HCT116 (cell line): ENCODE measurements around the gene SLC15A3. TPM values are rescaled to one million over a fixed set of nuclear protein-coding genes. Genes with fewer than 3 reads are reported as not detected.
A peak's percentile ranks its signal among the peaks of the same experiment; 100 is the strongest.

ENCODE experiments used
- ATAC-seq: fragments of 200-7000 bp; cut with Tn5 transposase; 2 replicates; pipeline ENCODE4 v1.9.1; 2020; ENCODE audit warnings: mild to moderate bottlenecking, moderate library complexity
- BruUV-seq: library from RNA; stranded (reverse); fragments of 400-500 nt; replicated peaks from 2 replicates; lab custom pipeline; 2021; lab: Mats Ljungman, UMichigan
- CTCF ChIA-PET: fragments of 300-600 bp; sonication (Branson Sonifier 250); formaldehyde crosslinking; loops from one replicate; lab custom pipeline; 2021; ENCODE audit warnings: antibody characterized with exemption; lab: Charles Lee
- POLR2A ChIA-PET: fragments of 300-600, 350-600 bp; sonication (Branson Sonifier 250); formaldehyde crosslinking; loops from one replicate; lab custom pipeline; 2021; ENCODE audit warnings: antibody characterized with exemption; lab: Charles Lee
- RAD21 ChIA-PET, 2 experiments: fragments of 300-600 bp; sonication (Branson Sonifier 250); formaldehyde crosslinking; loops; one replicate each; lab custom pipeline; 2023; ENCODE audit warnings: low total read pairs in 2 of 2; ENCODE audit not compliant: uncharacterized antibody in 2 of 2, unreplicated experiment in 2 of 2, low non-redundant PET in 1 of 2; lab: Charles Lee
- DNase-seq: peaks from one replicate; pipeline ENCODE4 v3.0.0-alpha.2; 2010; ENCODE audit warnings: low read depth, low spot score
- H2AFZ ChIP-seq: fragments of 200-600 bp; shearing (Covaris generic), sonication (generic); 2 replicates; pipeline ENCODE4 v1.6.1; 2017; ENCODE audit warnings: low read depth, mixed run types, mixed read lengths, antibody characterized with exemption, low read length; ENCODE audit not compliant: poor library complexity, severe bottlenecking
- H3K27ac ChIP-seq: 2 replicates; pipeline ENCODE4 v1.5.1; 2012; ENCODE audit warnings: low read depth, low read length
- H3K27me3 ChIP-seq: fragments of 200-600 bp; sonication (generic); 2 replicates; pipeline ENCODE4 v1.6.1; 2016; ENCODE audit warnings: mixed run types, low read length, mixed read lengths; ENCODE audit not compliant: insufficient read depth
- H3K36me3 ChIP-seq, 2 experiments: fragments of 200-500 bp in 1 of 2; fragments of 200-600 bp in 1 of 2; sonication (Bioruptor generic) in 1 of 2; sonication (generic) in 1 of 2; 2 replicates each; pipeline versions ENCODE4 v1.5.1 to v1.6.1; 2014 to 2016; ENCODE audit warnings: low read length in 2 of 2, inconsistent platforms in 1 of 2, mixed read lengths in 1 of 2, mixed run types in 1 of 2; ENCODE audit not compliant: insufficient read depth in 2 of 2, control insufficient read depth in 1 of 2
- H3K4me1 ChIP-seq, 2 experiments: fragments of 200-600 bp in 1 of 2; sonication (generic) in 1 of 2; 2 replicates each; pipeline versions ENCODE4 v1.5.1 to v1.6.1; 2012 to 2017; ENCODE audit warnings: low read length in 2 of 2, inconsistent platforms in 1 of 2, mild to moderate bottlenecking in 1 of 2, mixed read lengths in 1 of 2, mixed run types in 1 of 2, moderate library complexity in 1 of 2; ENCODE audit not compliant: insufficient read depth in 2 of 2, control insufficient read depth in 1 of 2
- H3K4me2 ChIP-seq: fragments of 200-600 bp; sonication (generic); 2 replicates; pipeline ENCODE4 v1.6.1; 2017; ENCODE audit warnings: mixed run types, low read length, mixed read lengths
- H3K4me3 ChIP-seq, 2 experiments: fragments of 200-600 bp in 1 of 2; sonication (generic) in 1 of 2; replicated peaks in 1 of 2; 2 replicates each; pipeline ENCODE4 v1.5.1; 2011 to 2016; ENCODE audit warnings: low read length in 2 of 2, control low read depth in 1 of 2, low read depth in 1 of 2, mild to moderate bottlenecking in 1 of 2, mixed read lengths in 1 of 2, mixed run types in 1 of 2
- H3K79me2 ChIP-seq: fragments of 200-600 bp; sonication (generic); 2 replicates; pipeline ENCODE4 v1.6.1; 2017; ENCODE audit warnings: mild to moderate bottlenecking, mixed run types, low read length, moderate library complexity, mixed read lengths; ENCODE audit not compliant: insufficient read depth
- H3K9ac ChIP-seq: fragments of 200-600 bp; sonication (generic); 2 replicates; pipeline ENCODE4 v1.6.1; 2016; ENCODE audit warnings: low read length, mixed read lengths
- H3K9me2 ChIP-seq: fragments of 200-600 bp; sonication (generic), shearing (Covaris generic); 2 replicates; pipeline ENCODE4 v1.6.1; 2017; ENCODE audit warnings: mixed run types, mild to moderate bottlenecking, moderate library complexity; ENCODE audit not compliant: insufficient read depth
- H3K9me3 ChIP-seq, 2 experiments: fragments of 200-500 bp in 1 of 2; fragments of 200-600 bp in 1 of 2; sonication (Bioruptor generic) in 1 of 2; sonication (generic) in 1 of 2; 2 replicates each; pipeline ENCODE4 v1.6.1; 2014 to 2017; ENCODE audit warnings: low read length in 2 of 2, mixed read lengths in 2 of 2, inconsistent platforms in 1 of 2, low read depth in 1 of 2, mild to moderate bottlenecking in 1 of 2, mixed run types in 1 of 2, moderate library complexity in 1 of 2; ENCODE audit not compliant: control insufficient read depth in 1 of 2, insufficient read depth in 1 of 2
- H4K20me1 ChIP-seq: fragments of 200-600 bp; sonication (generic), shearing (Covaris generic); 2 replicates; pipeline ENCODE4 v1.6.1; 2017; ENCODE audit warnings: mixed run types, mild to moderate bottlenecking, moderate library complexity; ENCODE audit not compliant: insufficient read depth
- CTCF ChIP-seq, 3 experiments: fragments of 200-600 bp in 1 of 3; sonication (generic) in 1 of 3; IDR thresholded peaks in 2 of 3; conservative IDR thresholded peaks in 1 of 3; 2 replicates each; pipeline ENCODE4 v1.5.1; 2012 to 2017; ENCODE audit warnings: low read depth in 2 of 3, low read length in 2 of 3, antibody characterized with exemption in 1 of 3, borderline replicate concordance in 1 of 3, control low read depth in 1 of 3, mild to moderate bottlenecking in 1 of 3, mixed read lengths in 1 of 3, mixed run types in 1 of 3, moderate library complexity in 1 of 3; ENCODE audit not compliant: insufficient read depth in 1 of 3
- EZH2 ChIP-seq: fragments of 200-600 bp; sonication (generic); IDR thresholded peaks from 2 replicates; pipeline ENCODE4 v1.6.1; 2017; ENCODE audit warnings: antibody characterized with exemption, mixed run types
- FOSL1 ChIP-seq: IDR thresholded peaks from 2 replicates; pipeline ENCODE4 v1.6.1; 2012; ENCODE audit warnings: low read depth
- RAD21 ChIP-seq: IDR thresholded peaks from 2 replicates; pipeline ENCODE4 v1.6.1; 2012; ENCODE audit warnings: low read depth, mild to moderate bottlenecking
- REST ChIP-seq: IDR thresholded peaks from 2 replicates; pipeline ENCODE4 v1.6.1; 2012; ENCODE audit warnings: low read depth
- YY1 ChIP-seq: IDR thresholded peaks from 2 replicates; pipeline ENCODE4 v1.6.1; 2011; ENCODE audit warnings: low read length, low read depth, moderate library complexity, mild to moderate bottlenecking; ENCODE audit not compliant: insufficient replicate concordance; ENCODE audit errors: extremely low read depth
- intact Hi-C: fragments of 100-400 bp; cut with micrococcal nuclease; formaldehyde crosslinking; loops from 2 replicates; pipeline ENCODE4 v1.10.0; 2022
- total RNA-seq: library from RNA; stranded (reverse); gene quantifications from one replicate; pipeline ENCODE4 v1.2.1, GENCODE V29; 2021; ENCODE audit not compliant: unreplicated experiment
- TF ChIP-seq, protein P1 (sequence below): IDR thresholded peaks from 2 replicates; pipeline ENCODE4 v1.6.1; 2012

The SLC15A3 gene
- total RNA-seq, 1 experiment from 2014 or later: not detected

DNA sequence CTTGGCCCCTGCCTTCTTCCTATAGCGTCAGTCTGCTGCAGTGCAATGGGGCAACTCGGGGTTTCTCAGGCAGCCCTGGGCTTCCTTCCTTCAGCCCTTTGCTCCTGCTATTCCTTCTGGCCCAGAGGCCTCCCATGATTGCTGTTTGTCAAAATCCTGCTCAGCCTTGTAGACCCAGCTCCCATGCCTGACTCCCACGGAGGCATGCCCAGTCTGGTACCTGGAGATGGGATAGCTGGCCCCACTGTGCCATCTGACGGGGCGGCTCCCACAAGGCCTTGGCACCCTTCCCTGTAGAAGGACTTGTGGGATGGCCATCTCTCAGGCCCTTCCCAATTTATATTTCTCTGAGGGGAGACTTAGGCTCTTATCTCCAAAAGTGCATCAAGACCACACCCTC is 18.9 kb upstream of the SLC15A3 start:
- Histone ChIP-seq H3K4me2 (no peak overlapping the region), H3K9ac (no peak overlapping the region), H3K9me2 (no peaks in the 10 kb centered on the region), H3K4me1 (no peaks in the 10 kb centered on the region), H3K27ac (no peak overlapping the region), H3K36me3 (no peaks in the 10 kb centered on the region), H3K9me3 (no peaks in the 10 kb centered on the region; a peak in 2 of 4 replicates), H4K20me1 (no peaks in the 10 kb centered on the region), H3K27me3 (no peaks in the 10 kb centered on the region), H3K4me3 (no peak overlapping the region), H3K79me2 (no peaks in the 10 kb centered on the region), H2AFZ (no peak overlapping the region)
- no peak for TF ChIP-seq FOSL1
- TF ChIP-seq EZH2: no peak
- TF ChIP-seq REST: no peak
- intact Hi-C loops: loop anchor here (1.0 to 2.0 kb wide), 2 partner anchors 158 to 216 kb away; no protein-coding TSS in a partner anchor
- BruUV-seq: no TSS peak
- ATAC-seq: no peak
- CTCF ChIA-PET: interaction anchor here (1.0 to 2.5 kb wide), 6 partner anchors 11 to 216 kb away, joined by 3 to 11 read pairs (median 3); partner anchors contain the start of gene TMEM109
- RAD21 ChIA-PET: interaction anchor here in 1 of 2 experiments (0.7 kb wide), 1 partner anchor 201 kb away, joined by 3 read pairs; no protein-coding TSS in a partner anchor
- POLR2A ChIA-PET: no interaction called here
- DNase-seq: no peak

DNA sequence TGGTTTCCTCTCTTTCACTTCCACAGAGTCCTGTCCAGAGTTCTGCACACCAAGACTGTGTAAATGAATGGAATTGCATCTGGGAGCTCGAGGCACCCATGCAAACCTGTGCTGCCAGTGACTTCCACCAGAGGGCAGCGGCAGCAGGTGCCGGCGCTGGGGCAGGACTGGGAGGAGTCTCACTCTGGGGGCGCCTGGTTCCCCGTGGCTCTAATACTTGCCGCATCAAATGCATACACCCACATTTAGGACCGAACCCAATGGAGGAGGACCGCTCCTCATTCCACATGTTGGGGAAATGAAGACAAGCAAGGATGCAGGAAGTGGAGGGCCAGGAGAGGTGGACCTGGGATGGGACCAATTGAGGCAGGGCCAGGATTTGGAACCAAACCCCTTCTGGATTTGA is 18.4 kb upstream of the SLC15A3 start:
- BruUV-seq: no TSS peak
- TF ChIP-seq, protein P1, sequence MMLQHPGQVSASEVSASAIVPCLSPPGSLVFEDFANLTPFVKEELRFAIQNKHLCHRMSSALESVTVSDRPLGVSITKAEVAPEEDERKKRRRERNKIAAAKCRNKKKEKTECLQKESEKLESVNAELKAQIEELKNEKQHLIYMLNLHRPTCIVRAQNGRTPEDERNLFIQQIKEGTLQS: no peak
- TF ChIP-seq RAD21: peak; percentile 80
- no peak for TF ChIP-seq YY1
- TF ChIP-seq CTCF (IDR thresholded peaks at IDR 0.05 in 2 of 3, conservative IDR thresholded peaks at IDR 0.05 in 1 of 3; ENCODE audit: borderline replicate concordance in 1 of 3, insufficient read depth in 1 of 3, low read depth in 2 of 3, low read length in 2 of 3): peak; percentile 83 to 93 (median 87); a peak in 5 of 6 replicates
- no peak overlapping the region for H3K27ac ChIP-seq

More for the DNA sequence above, 18.4 kb upstream of the SLC15A3 start:
- Histone ChIP-seq H3K27me3 (no peaks in the 10 kb centered on the region), H3K4me3 (no peak overlapping the region), H3K9me3 (no peaks in the 10 kb centered on the region; a peak in 2 of 4 replicates), H3K4me1 (no peaks in the 10 kb centered on the region), H3K79me2 (no peaks in the 10 kb centered on the region), H2AFZ (no peak overlapping the region), H4K20me1 (no peaks in the 10 kb centered on the region), H3K9me2 (no peaks in the 10 kb centered on the region), H3K36me3 (no peaks in the 10 kb centered on the region), H3K9ac (no peak overlapping the region), H3K4me2 (no peak overlapping the region)
- CTCF ChIA-PET: interaction anchor here (0.5 to 2.5 kb wide), 8 partner anchors 9 to 217 kb away, joined by 3 to 11 read pairs (median 3); partner anchors contain the start of gene TMEM109
- RAD21 ChIA-PET: interaction anchor here in 1 of 2 experiments (0.7 kb wide), 1 partner anchor 200 kb away, joined by 3 read pairs; no protein-coding TSS in a partner anchor
- ATAC-seq (peak; percentile 99), DNase-seq (peak; percentile 16)
- POLR2A ChIA-PET: no interaction called here
- intact Hi-C loops: loop anchor here (1.0 to 2.0 kb wide), 2 partner anchors 159 to 216 kb away; no protein-coding TSS in a partner anchor
